OCI-LY7 (cell line): Measurements from ENCODE around the gene HRAS. TPM values are rescaled to one million over a fixed set of nuclear protein-coding genes. Genes with fewer than 3 reads are reported as not detected.
A peak's percentile ranks its signal among the peaks of the same experiment; 100 is the strongest.

Experiments used
- BruUV-seq: library from RNA; stranded (reverse); fragments of 400-500 nt; replicated peaks from 2 replicates; lab custom pipeline; 2021; lab: Mats Ljungman, UMichigan
- CTCF ChIA-PET: fragments of 300-600 bp; sonication (Branson Sonifier 250); formaldehyde crosslinking; loops from one replicate; lab custom pipeline; 2022; ENCODE audit warnings: antibody characterized with exemption; ENCODE audit not compliant: unreplicated experiment; lab: Charles Lee
- POLR2A ChIA-PET: fragments of 300-600 bp; sonication (Branson Sonifier 250); formaldehyde crosslinking; loops from one replicate; lab custom pipeline; 2022; ENCODE audit warnings: antibody characterized with exemption; lab: Charles Lee
- DNase-seq: peaks from one replicate; pipeline ENCODE4 v3.0.0-alpha.2; 2015; ENCODE audit warnings: low spot score
- H2AFZ ChIP-seq: fragments of 200-600 bp; sonication (generic), shearing (Covaris generic); 2 replicates; pipeline ENCODE4 v1.6.1; 2014; ENCODE audit warnings: mild to moderate bottlenecking, antibody characterized with exemption, low read length, moderate library complexity
- H3K27ac ChIP-seq: fragments of 200-600 bp; sonication (generic); 2 replicates; pipeline ENCODE4 v1.5.1; 2014; ENCODE audit warnings: mixed run types, low read depth, mild to moderate bottlenecking, moderate library complexity, low read length, inconsistent platforms; ENCODE audit not compliant: poor library complexity, severe bottlenecking
- H3K36me3 ChIP-seq: fragments of 200-600 bp; sonication (generic); 2 replicates; pipeline ENCODE4 v1.6.1; 2014; ENCODE audit warnings: mild to moderate bottlenecking, antibody characterized with exemption, low read length, moderate library complexity, mixed read lengths; ENCODE audit not compliant: insufficient read depth
- H3K4me1 ChIP-seq: fragments of 200-600 bp; sonication (generic); 2 replicates; pipeline ENCODE4 v1.5.1; 2014; ENCODE audit warnings: mild to moderate bottlenecking, low read length; ENCODE audit not compliant: insufficient read depth, poor library complexity, severe bottlenecking
- H3K4me2 ChIP-seq: fragments of 200-600 bp; sonication (generic); 2 replicates; pipeline ENCODE4 v1.6.1; 2014; ENCODE audit warnings: mild to moderate bottlenecking, low read length
- H3K4me3 ChIP-seq: fragments of 200-600 bp; sonication (generic); 2 replicates; pipeline ENCODE4 v1.5.1; 2014; ENCODE audit warnings: mild to moderate bottlenecking, low read depth, low read length; ENCODE audit not compliant: poor library complexity, severe bottlenecking
- H3K79me2 ChIP-seq: fragments of 200-600 bp; sonication (generic); 2 replicates; pipeline ENCODE4 v1.6.1; 2016; ENCODE audit warnings: low read depth, mild to moderate bottlenecking, low read length, moderate library complexity, mixed read lengths; ENCODE audit not compliant: insufficient read depth
- H3K9me2 ChIP-seq: fragments of 200-600 bp; sonication (generic); 2 replicates; pipeline ENCODE4 v1.6.1; 2016; ENCODE audit warnings: mild to moderate bottlenecking, low read length, mixed read lengths; ENCODE audit not compliant: insufficient read depth
- H3K9me3 ChIP-seq: fragments of 200-600 bp; sonication (generic); 2 replicates; pipeline ENCODE4 v1.6.1; 2014; ENCODE audit warnings: mild to moderate bottlenecking, mixed run types, low read length, mixed read lengths
- H4K20me1 ChIP-seq: fragments of 200-600 bp; sonication (generic); 2 replicates; pipeline ENCODE4 v1.6.1; 2014; ENCODE audit warnings: mild to moderate bottlenecking, antibody characterized with exemption, low read length, moderate library complexity, mixed read lengths; ENCODE audit not compliant: insufficient read depth
- CTCF ChIP-seq: fragments of 200-600 bp; sonication (generic); conservative IDR thresholded peaks from 2 replicates; pipeline ENCODE4 v1.5.1; 2014; ENCODE audit warnings: mild to moderate bottlenecking, antibody characterized with exemption, low read length, moderate library complexity, mixed read lengths
- EZH2phosphoT487 ChIP-seq: fragments of 200-600 bp; sonication (generic); IDR thresholded peaks from 2 replicates; pipeline ENCODE4 v1.6.1; 2018; ENCODE audit warnings: low read depth, borderline replicate concordance, mild to moderate bottlenecking, mixed run types, antibody characterized with exemption, low read length, moderate library complexity, mixed read lengths
- intact Hi-C: fragments of 100-400 bp; cut with micrococcal nuclease; formaldehyde crosslinking; loops from one replicate; pipeline ENCODE4 v1.10.0; 2022; ENCODE audit not compliant: unreplicated experiment
- total RNA-seq, 2 experiments: library from RNA; depleted of rRNA in 1 of 2; stranded (reverse); fragments of >200 nt in 1 of 2; shearing (Covaris generic) in 1 of 2; gene quantifications; 2 replicates each; pipeline ENCODE4 v1.2.3, GENCODE V29; 2014 to 2022

Gene HRAS
- total RNA-seq, 2 experiments from 2014 or later, result 46.9 to 53.0 TPM

- Histone ChIP-seq H4K20me1 (peaks cover 29% of the 10 kb centered on the region), H3K4me1 (peaks cover 25% of the 10 kb centered on the region), H3K4me3 (no peak overlapping the region), H3K9me2 (no peaks in the 10 kb centered on the region), H2AFZ (no peak overlapping the region), H3K9me3 (no peaks in the 10 kb centered on the region), H3K79me2 (peaks cover 56% of the 10 kb centered on the region), H3K36me3 (peaks cover 60% of the 10 kb centered on the region), H3K27ac (no peak overlapping the region), H3K4me2 (no peak overlapping the region)
- CTCF ChIA-PET, result no interaction called here
- no peak for DNase-seq
- intact Hi-C loops, result no loop called here
- no peak for TF ChIP-seq CTCF
- TF ChIP-seq EZH2phosphoT487, result no peak
- POLR2A ChIA-PET, result interaction anchor here (1.3 kb wide), 1 partner anchor 16 kb away, joined by 3 read pairs; no protein-coding TSS in a partner anchor
- BruUV-seq, result no TSS peak
Measured at GRCh38 chr11:581752-582151, 46.4 kb upstream of the HRAS start.

DNA sequence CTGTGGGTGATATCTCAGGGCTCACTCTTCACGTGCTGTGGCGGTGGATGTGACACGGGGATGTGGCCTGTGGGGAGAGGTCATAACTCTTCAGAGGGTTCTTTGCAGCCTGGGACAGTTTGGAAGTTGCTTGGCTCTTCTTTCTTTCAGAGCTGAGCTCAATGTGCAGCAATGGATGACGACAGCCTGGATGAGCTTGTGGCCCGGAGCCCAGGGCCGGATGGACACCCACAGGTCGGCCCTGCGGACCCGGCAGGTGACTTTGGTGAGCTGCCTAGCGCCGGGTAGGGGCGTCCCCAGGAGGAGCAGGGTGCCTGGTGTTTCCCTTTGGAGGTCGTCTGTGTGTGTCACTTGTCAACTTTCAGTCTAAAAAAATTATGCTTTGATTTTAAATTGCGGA lies 46.0 kb upstream of the HRAS start:
- no peak for DNase-seq
- TF ChIP-seq EZH2phosphoT487 (no peak), CTCF (no peak)
- ChIA-PET POLR2A (interaction anchor here (1.3 kb wide), 1 partner anchor 16 kb away, joined by 3 read pairs; no protein-coding TSS in a partner anchor), CTCF (no interaction called here)
- intact Hi-C loops, result no loop called here
- no peak overlapping the region for H3K4me3 ChIP-seq
- H3K9me3 ChIP-seq, result no peaks in the 10 kb centered on the region
- H2AFZ ChIP-seq, result no peak overlapping the region
- H3K4me1 ChIP-seq, result peaks cover 25% of the 10 kb centered on the region
- H4K20me1 ChIP-seq, result peaks cover 29% of the 10 kb centered on the region
- no TSS peak for BruUV-seq
- H3K4me2 ChIP-seq, result no peak overlapping the region
- H3K27ac ChIP-seq, result no peak overlapping the region
- peaks cover 56% of the 10 kb centered on the region for H3K36me3 ChIP-seq
- H3K9me2 ChIP-seq, result no peaks in the 10 kb centered on the region
- H3K79me2 ChIP-seq, result peaks cover 56% of the 10 kb centered on the region

DNA sequence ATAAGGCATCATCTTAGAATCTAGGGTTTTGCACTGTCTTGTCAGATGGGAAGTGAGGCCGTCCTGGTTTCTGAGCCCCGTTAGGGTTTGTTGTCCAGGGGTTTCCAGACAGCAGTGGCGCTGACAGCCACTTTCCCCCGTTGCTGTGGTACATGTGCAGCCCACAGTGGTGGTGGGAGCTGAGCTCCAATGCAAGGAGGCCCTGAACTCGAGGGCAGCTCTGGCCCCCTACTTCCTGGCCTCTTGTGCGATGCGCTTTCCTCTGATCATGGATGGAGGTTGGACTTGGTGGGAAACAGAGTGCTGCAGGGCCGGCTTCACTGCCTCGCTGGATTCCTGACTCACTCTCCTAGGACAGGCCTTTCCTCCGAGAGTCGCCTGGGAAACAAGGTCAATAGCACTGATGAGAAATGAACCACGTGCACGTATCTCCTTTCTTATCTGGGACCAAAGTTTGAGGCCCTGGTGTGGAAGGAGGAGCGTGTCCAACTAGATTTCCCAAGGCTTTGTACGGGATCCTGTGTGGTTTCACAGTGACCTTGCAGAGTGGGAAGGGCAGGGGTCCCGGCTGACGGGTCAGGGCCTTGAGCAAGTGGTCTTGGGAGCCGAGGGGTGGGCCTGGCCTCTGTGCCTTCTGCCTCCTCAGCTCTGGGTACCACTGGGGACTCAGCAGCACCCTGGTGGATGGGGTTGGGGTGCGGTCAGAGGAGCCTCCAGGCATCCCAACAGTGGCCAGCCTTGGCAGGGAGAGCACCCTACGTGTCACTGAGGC lies 44.6 kb upstream of the HRAS start:
- no peaks in the 10 kb centered on the region for H3K9me3 ChIP-seq
- BruUV-seq, result no TSS peak
- peaks cover 32% of the 10 kb centered on the region for H3K4me1 ChIP-seq
- POLR2A ChIA-PET, result no interaction called here
- H3K9me2 ChIP-seq, result no peaks in the 10 kb centered on the region
- H3K36me3 ChIP-seq, result peaks cover 50% of the 10 kb centered on the region
- intact Hi-C loops, result loop anchor here (1.0 to 5.0 kb wide), 3 partner anchors 19 to 227 kb away; partner anchors contain the start of genes IRF7, PIDD1 and RPLP2
- no peak for TF ChIP-seq EZH2phosphoT487
- no peak for TF ChIP-seq CTCF
- H3K79me2 ChIP-seq, result peaks cover 56% of the 10 kb centered on the region
- no peak overlapping the region for H3K27ac ChIP-seq
- no peak overlapping the region for H3K4me3 ChIP-seq
- CTCF ChIA-PET, result no interaction called here
- DNase-seq, result no peak
- H4K20me1 ChIP-seq, result peaks cover 29% of the 10 kb centered on the region
- peak overlapping the region; percentile 95; the same call in 1 of the 2 replicates for H3K4me2 ChIP-seq
- H2AFZ ChIP-seq, result no peak overlapping the region
